Activated naive CD8-positive, alpha-beta T cell (primary cell): ENCODE results near the gene ZAP70.
"Not testable (repeated sequence)": the region's sequence is repeated elsewhere in the genome, so short reads cannot be mapped to it uniquely, and the experiment has no call there.

Experiments used
- H3K27ac Mint-ChIP-seq: one replicate; pipeline ENCODE4 v1.8.0; 2021; ENCODE audit warnings: mixed read lengths
- H3K27me3 Mint-ChIP-seq: one replicate; pipeline ENCODE4 v1.8.0; 2021; ENCODE audit warnings: mixed read lengths
- H3K36me3 Mint-ChIP-seq: one replicate; pipeline ENCODE4 v1.8.0; 2021; ENCODE audit warnings: mixed read lengths
- H3K4me1 Mint-ChIP-seq: one replicate; pipeline ENCODE4 v1.8.0; 2021; ENCODE audit warnings: low read depth, mixed read lengths
- H3K4me3 Mint-ChIP-seq: one replicate; pipeline ENCODE4 v1.8.0; 2021; ENCODE audit warnings: mild to moderate bottlenecking, mixed read lengths
- H3K9me3 Mint-ChIP-seq: one replicate; pipeline ENCODE4 v1.8.0; 2021; ENCODE audit warnings: low read depth, mixed read lengths

The ZAP70 gene

GRCh38 chr2:97713296-97714083 is at the start of gene ZAP70:
Gene ZAP70, plus strand, starts transcription at chr2:97713576. Its CDS starts 10,461 bp downstream, at chr2:97724037.
- Mint-ChIP-seq H3K4me1 (peaks cover 73% of the 10 kb centered on the region), H3K27me3 (no peaks in the 10 kb centered on the region), H3K9me3 (no peaks in the 10 kb centered on the region), H3K27ac (peak within 1 kb of the TSS; percentile 100), H3K36me3 (peaks cover 11% of the 10 kb centered on the region), H3K4me3 (peak within 1 kb of the TSS; percentile 98)

GRCh38 chr2:97663626-97663961 is 49.8 kb upstream of the ZAP70 start:
- H3K4me3 Mint-ChIP-seq = peak overlapping the region; percentile 96
- peaks cover 27% of the 10 kb centered on the region for H3K4me1 Mint-ChIP-seq
- no peaks in the 10 kb centered on the region for H3K9me3 Mint-ChIP-seq
- H3K27me3 Mint-ChIP-seq = no peaks in the 10 kb centered on the region
- H3K27ac Mint-ChIP-seq = no peak overlapping the region
- peaks cover 4% of the 10 kb centered on the region for H3K36me3 Mint-ChIP-seq

GRCh38 chr2:97663962-97664635 is 49.3 kb upstream of the ZAP70 start, which contains the start of gene ACTR1B:
Gene ACTR1B, minus strand, starts transcription at chr2:97664044. Its CDS starts 154 bp downstream, at chr2:97663890.
- H3K27ac Mint-ChIP-seq = peak within 1 kb of the TSS; percentile 100
- H3K9me3 Mint-ChIP-seq = no peaks in the 10 kb centered on the region
- H3K4me3 Mint-ChIP-seq = peak within 1 kb of the TSS; percentile 96
- H3K4me1 Mint-ChIP-seq = peaks cover 27% of the 10 kb centered on the region
- H3K27me3 Mint-ChIP-seq = no peaks in the 10 kb centered on the region
- peaks cover 4% of the 10 kb centered on the region for H3K36me3 Mint-ChIP-seq

GRCh38 chr2:97664636-97664970 is 48.8 kb upstream of the ZAP70 start:
- Mint-ChIP-seq H3K4me3 (peak overlapping the region; percentile 93), H3K36me3 (peaks cover 4% of the 10 kb centered on the region), H3K9me3 (no peaks in the 10 kb centered on the region), H3K4me1 (peaks cover 27% of the 10 kb centered on the region), H3K27me3 (no peaks in the 10 kb centered on the region), H3K27ac (peak overlapping the region; percentile 95)

GRCh38 chr2:97669448-97669847 is 43.9 kb upstream of the ZAP70 start, which contains the start of gene C2orf92:
Gene C2orf92, plus strand, starts transcription at chr2:97669713. Its CDS starts 76 bp downstream, at chr2:97669789.
- Mint-ChIP-seq H3K4me3 (no peak within 1 kb of the TSS), H3K27me3 (no peaks in the 10 kb centered on the region), H3K36me3 (peaks cover 4% of the 10 kb centered on the region)

GRCh38 chr2:97670471-97670870 is 42.9 kb upstream of the ZAP70 start:
- no peaks in the 10 kb centered on the region for H3K27me3 Mint-ChIP-seq

More at GRCh38 chr2:97669448-97669847, 43.9 kb upstream of the ZAP70 start, which contains the start of gene C2orf92:
- peaks cover 23% of the 10 kb centered on the region for H3K4me1 Mint-ChIP-seq
- no peak within 1 kb of the TSS for H3K27ac Mint-ChIP-seq
- H3K9me3 Mint-ChIP-seq = no peaks in the 10 kb centered on the region

GRCh38 chr2:97671526-97671925 is 41.9 kb upstream of the ZAP70 start:
- Mint-ChIP-seq H3K4me1 (peaks cover 16% of the 10 kb centered on the region), H3K27me3 (no peaks in the 10 kb centered on the region), H3K9me3 (no peaks in the 10 kb centered on the region), H3K36me3 (peaks cover 4% of the 10 kb centered on the region), H3K4me3 (no peak overlapping the region), H3K27ac (no peak overlapping the region)

More at GRCh38 chr2:97670471-97670870, 42.9 kb upstream of the ZAP70 start:
- peaks cover 4% of the 10 kb centered on the region for H3K36me3 Mint-ChIP-seq
- H3K9me3 Mint-ChIP-seq = no peaks in the 10 kb centered on the region
- H3K27ac Mint-ChIP-seq = no peak overlapping the region
- no peak overlapping the region for H3K4me3 Mint-ChIP-seq
- peaks cover 16% of the 10 kb centered on the region for H3K4me1 Mint-ChIP-seq

- not testable (repeated sequence) for H3K27ac Mint-ChIP-seq
Measured at GRCh38 chr2:97672606-97673140, 40.7 kb upstream of the ZAP70 start.

GRCh38 chr2:97673182-97673914 is 40.0 kb upstream of the ZAP70 start:
- H3K27me3 Mint-ChIP-seq = no peaks in the 10 kb centered on the region
- H3K36me3 Mint-ChIP-seq = peaks cover 3% of the 10 kb centered on the region
- H3K9me3 Mint-ChIP-seq = no peaks in the 10 kb centered on the region
- H3K4me1 Mint-ChIP-seq = peaks cover 21% of the 10 kb centered on the region
- H3K27ac Mint-ChIP-seq = peak overlapping the region; percentile 70
- H3K4me3 Mint-ChIP-seq = peak overlapping the region; percentile 18

More at GRCh38 chr2:97672606-97673140, 40.7 kb upstream of the ZAP70 start:
- H3K27me3 Mint-ChIP-seq, H3K36me3 Mint-ChIP-seq, H3K4me3 Mint-ChIP-seq, H3K9me3 Mint-ChIP-seq: not testable (repeated sequence)
- peaks cover 19% of the 10 kb centered on the region for H3K4me1 Mint-ChIP-seq

- Mint-ChIP-seq H3K27me3 (no peaks in the 10 kb centered on the region), H3K4me1 (peaks cover 21% of the 10 kb centered on the region), H3K9me3 (no peaks in the 10 kb centered on the region), H3K27ac (peak overlapping the region; percentile 70), H3K4me3 (peak overlapping the region; percentile 18), H3K36me3 (peaks cover 3% of the 10 kb centered on the region)
Measured at GRCh38 chr2:97673915-97674283, 39.5 kb upstream of the ZAP70 start.

- H3K9me3 Mint-ChIP-seq = no peaks in the 10 kb centered on the region
- no peaks in the 10 kb centered on the region for H3K27me3 Mint-ChIP-seq
- no peak overlapping the region for H3K27ac Mint-ChIP-seq
- H3K36me3 Mint-ChIP-seq = peaks cover 5% of the 10 kb centered on the region
- peaks cover 21% of the 10 kb centered on the region for H3K4me1 Mint-ChIP-seq
- no peak overlapping the region for H3K4me3 Mint-ChIP-seq
Measured at GRCh38 chr2:97675430-97676113, 37.8 kb upstream of the ZAP70 start.

- Mint-ChIP-seq H3K4me1 (peaks cover 21% of the 10 kb centered on the region), H3K9me3 (no peaks in the 10 kb centered on the region), H3K36me3 (peaks cover 5% of the 10 kb centered on the region), H3K27ac (no peak overlapping the region), H3K27me3 (no peaks in the 10 kb centered on the region), H3K4me3 (no peak overlapping the region)
Measured at GRCh38 chr2:97676620-97677019, 36.8 kb upstream of the ZAP70 start.

- Mint-ChIP-seq H3K4me1 (peaks cover 21% of the 10 kb centered on the region), H3K4me3 (no peak overlapping the region), H3K36me3 (peaks cover 5% of the 10 kb centered on the region), H3K27me3 (no peaks in the 10 kb centered on the region), H3K9me3 (no peaks in the 10 kb centered on the region), H3K27ac (no peak overlapping the region)
Measured at GRCh38 chr2:97677480-97677879, 35.9 kb upstream of the ZAP70 start.

- no peaks in the 10 kb centered on the region for H3K9me3 Mint-ChIP-seq
- H3K27ac Mint-ChIP-seq = no peak overlapping the region
- H3K4me3 Mint-ChIP-seq = no peak overlapping the region
- H3K4me1 Mint-ChIP-seq = peaks cover 17% of the 10 kb centered on the region
- H3K36me3 Mint-ChIP-seq = peaks cover 5% of the 10 kb centered on the region
- no peaks in the 10 kb centered on the region for H3K27me3 Mint-ChIP-seq
Measured at GRCh38 chr2:97678298-97678697, 35.1 kb upstream of the ZAP70 start.
